ENCODE data around the gene RBM15B.

Gene RBM15B

GRCh38 chr3:51392355-51393133 lies 1.5 kb downstream of the RBM15B start:
- DNase-seq: no peak

GRCh38 chr3:51393134-51393495 lies 2.0 kb downstream of the RBM15B start:
- no peak for DNase-seq

- no peak for DNase-seq
These were observed 2.5 kb downstream of the RBM15B start for GRCh38 chr3:51393564-51393963.

- no peak for DNase-seq
These were observed 3.5 kb downstream of the RBM15B start for GRCh38 chr3:51394541-51394940.

- no peak for DNase-seq
These were observed 4.6 kb downstream of the RBM15B start for GRCh38 chr3:51395493-51396213.

- DNase-seq: no peak
These were observed 5.3 kb downstream of the RBM15B start for GRCh38 chr3:51396401-51396800.

GRCh38 chr3:51397392-51397791 lies 6.3 kb downstream of the RBM15B start:
- no peak for DNase-seq

- DNase-seq: no peak
These were observed 7.7 kb downstream of the RBM15B start for GRCh38 chr3:51398595-51399310.

GRCh38 chr3:51400166-51400565 lies 9.1 kb downstream of the RBM15B start:
- no peak for DNase-seq

- DNase-seq: no peak
These were observed 10.7 kb downstream of the RBM15B start for GRCh38 chr3:51401735-51402134.

GRCh38 chr3:51403675-51404074 lies 12.6 kb downstream of the RBM15B start:
- no peak for DNase-seq

- DNase-seq: no peak
These were observed 16.9 kb downstream of the RBM15B start for GRCh38 chr3:51408021-51408420.

- no peak for DNase-seq
These were observed 17.7 kb downstream of the RBM15B start for GRCh38 chr3:51408813-51409212.

GRCh38 chr3:51422211-51422610 lies 31.1 kb downstream of the RBM15B start:
- no peak for DNase-seq

GRCh38 chr3:51426921-51427320 lies 35.8 kb downstream of the RBM15B start:
- no peak for DNase-seq

GRCh38 chr3:51429138-51429537 lies 38.1 kb downstream of the RBM15B start:
- DNase-seq: no peak

GRCh38 chr3:51434110-51434509 lies 43.0 kb downstream of the RBM15B start:
- DNase-seq: no peak

- peak; percentile 66 for DNase-seq
These were observed 43.8 kb downstream of the RBM15B start for GRCh38 chr3:51434746-51435327.

- DNase-seq: no peak
These were observed 46.0 kb downstream of the RBM15B start for GRCh38 chr3:51436998-51437639.

- DNase-seq: no peak
These were observed 50.4 kb downstream of the RBM15B start for GRCh38 chr3:51441282-51442030.

GRCh38 chr3:51445544-51446280 lies 54.6 kb downstream of the RBM15B start:
- DNase-seq: no peak

All from activated CD4-positive, alpha-beta T cell treated with anti-CD3 and anti-CD28 coated beads, Interleukin-10, Interleukin-2, amounts not matched to agents 100 ng/mL and 50 ng/mL, durations not matched to agents 16 hours and 8 hours (primary cell).